WTC11 (cell line): ENCODE results near the gene PLXNB2. TPM values are rescaled to one million over a fixed set of nuclear protein-coding genes. Genes with fewer than 3 reads are reported as not detected.

Source experiments
- ATAC-seq: fragments of 200-7000 bp; cut with Tn5 transposase; 2 replicates; pipeline ENCODE4 v1.10.0; 2021; ENCODE audit warnings: mild to moderate bottlenecking, moderate library complexity
- CTCF ChIA-PET: fragments of 300-600 bp; sonication (Branson Sonifier 250); formaldehyde crosslinking; loops from one replicate; lab custom pipeline; 2021; ENCODE audit warnings: antibody characterized with exemption; lab: Charles Lee
- POLR2A ChIA-PET: fragments of 350-600 bp; sonication (Branson Sonifier 250); formaldehyde crosslinking; loops from one replicate; lab custom pipeline; 2021; ENCODE audit warnings: antibody characterized with exemption; lab: Charles Lee
- DNase-seq: peaks from one replicate; pipeline ENCODE4 v3.0.0; 2021; ENCODE audit warnings: low spot score
- H3K27ac Mint-ChIP-seq: 2 replicates; pipeline ENCODE4 v1.8.0; 2021; ENCODE audit warnings: mixed read lengths
- H3K27me3 Mint-ChIP-seq: 2 replicates; pipeline ENCODE4 v1.8.0; 2021; ENCODE audit warnings: low read depth, mild to moderate bottlenecking, moderate library complexity, mixed read lengths
- H3K36me3 Mint-ChIP-seq: 2 replicates; pipeline ENCODE4 v1.8.0; 2021; ENCODE audit warnings: mixed read lengths
- H3K4me1 Mint-ChIP-seq: 2 replicates; pipeline ENCODE4 v1.8.0; 2022; ENCODE audit warnings: mixed read lengths
- H3K4me3 Mint-ChIP-seq: 2 replicates; pipeline ENCODE4 v1.8.0; 2021; ENCODE audit warnings: mild to moderate bottlenecking, moderate library complexity, mixed read lengths
- H3K9me3 Mint-ChIP-seq: 2 replicates; pipeline ENCODE4 v1.8.0; 2021; ENCODE audit warnings: mixed read lengths
- CREB1 ChIP-seq: sonication (generic); formaldehyde crosslinking; IDR thresholded peaks from 2 replicates; pipeline ENCODE4 v1.8.0; 2023; ENCODE audit warnings: mild to moderate bottlenecking, missing genetic modification reagents
- GTF2I ChIP-seq: fragments of 250-450 bp; sonication (Bioruptor Pico); conservative IDR thresholded peaks from 2 replicates; pipeline ENCODE4 v1.4.0; 2021; ENCODE audit warnings: mild to moderate bottlenecking
- IRF2 ChIP-seq: sonication (generic); formaldehyde crosslinking; IDR thresholded peaks from 2 replicates; pipeline ENCODE4 v1.8.0; 2022; ENCODE audit warnings: low read depth, missing genetic modification reagents, borderline replicate concordance
- JAZF1 ChIP-seq: fragments of 250-450 bp; sonication (Bioruptor Pico); IDR thresholded peaks from 2 replicates; pipeline ENCODE4 v1.9.0; 2021; ENCODE audit warnings: moderate library complexity, mild to moderate bottlenecking, inconsistent platforms
- MYBL2 ChIP-seq: sonication (generic); formaldehyde crosslinking; IDR thresholded peaks from 2 replicates; pipeline ENCODE4 v1.8.1; 2023; ENCODE audit warnings: mild to moderate bottlenecking, moderate library complexity, missing genetic modification reagents
- NFE2L1 ChIP-seq: sonication (generic); formaldehyde crosslinking; IDR thresholded peaks from 2 replicates; pipeline ENCODE4 v1.8.1; 2023; ENCODE audit warnings: missing genetic modification reagents
- NR3C1 ChIP-seq: sonication (generic); formaldehyde crosslinking; conservative IDR thresholded peaks from 2 replicates; pipeline ENCODE4 v1.8.1; 2023; ENCODE audit warnings: low read depth, mild to moderate bottlenecking, missing genetic modification reagents
- SP1 ChIP-seq: sonication (generic); formaldehyde crosslinking; conservative IDR thresholded peaks from 2 replicates; pipeline ENCODE4 v1.8.1; 2022; ENCODE audit warnings: missing genetic modification reagents
- TP53 ChIP-seq: sonication (generic); formaldehyde crosslinking; IDR thresholded peaks from 2 replicates; pipeline ENCODE4 v1.8.1; 2023; ENCODE audit warnings: mild to moderate bottlenecking, missing genetic modification reagents
- USF1 ChIP-seq: sonication (generic); formaldehyde crosslinking; IDR thresholded peaks from 2 replicates; pipeline ENCODE4 v1.8.0; 2022; ENCODE audit warnings: mild to moderate bottlenecking, missing genetic modification reagents
- ZMAT4 ChIP-seq: fragments of 250-450 bp; sonication (Bioruptor Pico); IDR thresholded peaks from 2 replicates; pipeline ENCODE4 v1.9.0; 2021; ENCODE audit warnings: mild to moderate bottlenecking
- ZNF121 ChIP-seq: sonication (generic); formaldehyde crosslinking; IDR thresholded peaks from 2 replicates; pipeline ENCODE4 v1.8.0; 2023; ENCODE audit warnings: missing genetic modification reagents
- total RNA-seq: library from RNA; stranded (reverse); gene quantifications from 3 replicates; pipeline ENCODE4 v1.2.3, GENCODE V29; 2021
- TF ChIP-seq, protein P1 (sequence below): sonication (generic); formaldehyde crosslinking; IDR thresholded peaks from 2 replicates; pipeline ENCODE4 v1.8.0; 2022; ENCODE audit warnings: mild to moderate bottlenecking, missing genetic modification reagents
- TF ChIP-seq, protein P2 (sequence below): sonication (generic); formaldehyde crosslinking; IDR thresholded peaks from 2 replicates; pipeline ENCODE4 v1.8.0; 2023; ENCODE audit warnings: mild to moderate bottlenecking, missing genetic modification reagents
- TF ChIP-seq, protein P3 (sequence below): fragments of 250-450 bp; sonication (Bioruptor Pico); IDR thresholded peaks from 2 replicates; pipeline ENCODE4 v1.9.0; 2021; ENCODE audit warnings: moderate library complexity, mild to moderate bottlenecking, inconsistent platforms, borderline replicate concordance
- TF ChIP-seq, protein P4 (sequence below): sonication (generic); formaldehyde crosslinking; conservative IDR thresholded peaks from 2 replicates; pipeline ENCODE4 v1.8.1; 2023; ENCODE audit warnings: mild to moderate bottlenecking, low read depth, missing genetic modification reagents, moderate library complexity
- TF ChIP-seq, protein P5 (sequence below): sonication (generic); formaldehyde crosslinking; IDR thresholded peaks from 2 replicates; pipeline ENCODE4 v1.8.1; 2022; ENCODE audit warnings: mild to moderate bottlenecking, moderate library complexity, missing genetic modification reagents
- TF ChIP-seq, protein P6 (sequence below): fragments of 250-450 bp; sonication (Bioruptor Pico); IDR thresholded peaks from 2 replicates; pipeline ENCODE4 v1.8.0; 2021; ENCODE audit warnings: mild to moderate bottlenecking

The PLXNB2 gene
- total RNA-seq, 1 experiment from 2014 or later: 113 TPM

DNA sequence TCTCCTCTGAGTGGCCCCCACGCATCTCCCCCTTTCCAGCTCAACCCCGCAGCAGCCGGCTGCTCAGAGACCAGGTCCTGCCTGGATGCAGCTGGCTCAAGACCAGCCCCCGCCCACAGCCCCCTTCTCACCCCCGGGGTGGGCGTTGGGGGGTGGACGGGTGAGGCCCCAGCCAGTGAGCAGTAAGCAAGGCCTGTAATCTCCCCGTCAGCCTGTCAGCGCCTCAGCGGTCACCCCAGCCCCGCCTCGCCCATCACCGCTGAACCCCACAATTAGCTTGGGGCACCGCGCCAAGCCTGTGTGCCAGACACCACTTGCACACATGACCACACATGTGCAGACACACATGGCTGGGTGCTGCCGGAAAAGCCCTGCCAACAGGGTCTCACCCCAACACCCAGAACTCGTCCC is 5.9 kb downstream of the PLXNB2 start:
- Mint-ChIP-seq H3K27me3 (peaks cover 6% of the 10 kb centered on the region; the same call in 1 of the 2 replicates), H3K4me3 (no peak overlapping the region), H3K4me1 (peaks cover 37% of the 10 kb centered on the region), H3K9me3 (no peaks in the 10 kb centered on the region), H3K36me3 (no peaks in the 10 kb centered on the region), H3K27ac (no peak overlapping the region)
- DNase-seq (no peak), ATAC-seq (no peak)
- TF ChIP-seq MYBL2 (no peak), ZMAT4 (CRISPR knock-in tag) (no peak)
- ChIA-PET POLR2A (interaction anchor here (1.5 kb wide), 1 partner anchor 8 kb away, joined by 3 read pairs; no protein-coding TSS in a partner anchor), CTCF (interaction anchor here (2.1 kb wide), 1 partner anchor 40 kb away, joined by 9 read pairs; no protein-coding TSS in a partner anchor)

DNA sequence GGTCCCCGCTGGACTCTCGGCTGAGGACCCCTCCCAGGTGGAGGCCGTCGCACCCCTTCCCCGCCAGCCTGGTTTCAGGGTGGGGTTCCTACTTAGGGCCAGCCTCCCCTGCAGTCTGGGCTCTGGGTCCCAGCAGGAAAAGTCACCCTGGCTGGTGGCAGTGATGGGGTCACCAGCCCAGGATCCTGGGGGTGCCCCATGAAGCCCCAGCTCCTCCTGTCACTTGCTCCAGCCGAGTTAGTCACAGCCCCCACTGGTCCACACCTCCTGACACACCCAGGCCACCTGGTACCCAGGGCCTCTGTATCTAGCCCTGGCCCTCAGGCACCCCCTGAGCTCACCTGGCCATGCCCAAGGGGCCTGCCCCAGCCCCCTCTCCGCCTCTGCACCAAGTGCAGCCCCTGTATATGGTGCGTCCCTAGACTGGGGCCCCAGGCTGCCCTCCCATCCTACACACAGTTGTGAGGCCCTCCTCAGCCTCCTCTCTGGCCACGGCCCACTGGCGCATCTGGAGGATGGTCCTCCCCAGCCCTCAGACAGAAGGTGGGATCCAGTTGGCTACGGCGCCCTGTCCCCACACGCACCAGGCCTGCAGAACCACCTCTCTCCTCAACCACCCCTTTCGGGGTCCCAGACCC is 6.7 kb downstream of the PLXNB2 start:
- Mint-ChIP-seq H3K36me3 (no peaks in the 10 kb centered on the region), H3K9me3 (no peaks in the 10 kb centered on the region), H3K27me3 (no peaks in the 10 kb centered on the region), H3K4me3 (peak overlapping the region; percentile 40)
- POLR2A ChIA-PET: no interaction called here
- ATAC-seq (no peak), DNase-seq (no peak)
- CTCF ChIA-PET: interaction anchor here (1.0 to 2.6 kb wide), 8 partner anchors 8 to 270 kb away, joined by 3 to 18 read pairs (median 4); partner anchors contain the start of genes DENND6B and HDAC10
- TF ChIP-seq SP1: peak; percentile 21; the same call in 1 of the 2 replicates
- no peak for TF ChIP-seq ZNF121 (CRISPR knock-in tag)
- TF ChIP-seq TP53 (CRISPR knock-in tag): no peak
- TF ChIP-seq, protein P1, sequence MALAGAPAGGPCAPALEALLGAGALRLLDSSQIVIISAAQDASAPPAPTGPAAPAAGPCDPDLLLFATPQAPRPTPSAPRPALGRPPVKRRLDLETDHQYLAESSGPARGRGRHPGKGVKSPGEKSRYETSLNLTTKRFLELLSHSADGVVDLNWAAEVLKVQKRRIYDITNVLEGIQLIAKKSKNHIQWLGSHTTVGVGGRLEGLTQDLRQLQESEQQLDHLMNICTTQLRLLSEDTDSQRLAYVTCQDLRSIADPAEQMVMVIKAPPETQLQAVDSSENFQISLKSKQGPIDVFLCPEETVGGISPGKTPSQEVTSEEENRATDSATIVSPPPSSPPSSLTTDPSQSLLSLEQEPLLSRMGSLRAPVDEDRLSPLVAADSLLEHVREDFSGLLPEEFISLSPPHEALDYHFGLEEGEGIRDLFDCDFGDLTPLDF (CRISPR knock-in tag): no peak
- TF ChIP-seq, all 79 proteins: peak for 1
- H3K27ac Mint-ChIP-seq: no peak overlapping the region
- H3K4me1 Mint-ChIP-seq: peaks cover 31% of the 10 kb centered on the region

- POLR2A ChIA-PET: no interaction called here
- DNase-seq: peak; percentile 85
- H3K36me3 Mint-ChIP-seq: no peaks in the 10 kb centered on the region
- ATAC-seq: peak; percentile 82
- H3K4me3 Mint-ChIP-seq: peak overlapping the region; percentile 43; the same call in 1 of the 2 replicates
- H3K4me1 Mint-ChIP-seq: peaks cover 30% of the 10 kb centered on the region
- no peaks in the 10 kb centered on the region for H3K27me3 Mint-ChIP-seq
- CTCF ChIA-PET: interaction anchor here (0.5 to 2.6 kb wide), 11 partner anchors 9 to 269 kb away, joined by 3 to 18 read pairs (median 4); partner anchors contain the start of genes DENND6B and HDAC10
- H3K27ac Mint-ChIP-seq: no peak overlapping the region
- H3K9me3 Mint-ChIP-seq: no peaks in the 10 kb centered on the region
- no peak for TF ChIP-seq JAZF1 (CRISPR knock-in tag)
- TF ChIP-seq CREB1 (CRISPR knock-in tag): no peak
- TF ChIP-seq IRF2 (CRISPR knock-in tag): no peak
- TF ChIP-seq NR3C1 (CRISPR knock-in tag): no peak
- TF ChIP-seq, protein P2, sequence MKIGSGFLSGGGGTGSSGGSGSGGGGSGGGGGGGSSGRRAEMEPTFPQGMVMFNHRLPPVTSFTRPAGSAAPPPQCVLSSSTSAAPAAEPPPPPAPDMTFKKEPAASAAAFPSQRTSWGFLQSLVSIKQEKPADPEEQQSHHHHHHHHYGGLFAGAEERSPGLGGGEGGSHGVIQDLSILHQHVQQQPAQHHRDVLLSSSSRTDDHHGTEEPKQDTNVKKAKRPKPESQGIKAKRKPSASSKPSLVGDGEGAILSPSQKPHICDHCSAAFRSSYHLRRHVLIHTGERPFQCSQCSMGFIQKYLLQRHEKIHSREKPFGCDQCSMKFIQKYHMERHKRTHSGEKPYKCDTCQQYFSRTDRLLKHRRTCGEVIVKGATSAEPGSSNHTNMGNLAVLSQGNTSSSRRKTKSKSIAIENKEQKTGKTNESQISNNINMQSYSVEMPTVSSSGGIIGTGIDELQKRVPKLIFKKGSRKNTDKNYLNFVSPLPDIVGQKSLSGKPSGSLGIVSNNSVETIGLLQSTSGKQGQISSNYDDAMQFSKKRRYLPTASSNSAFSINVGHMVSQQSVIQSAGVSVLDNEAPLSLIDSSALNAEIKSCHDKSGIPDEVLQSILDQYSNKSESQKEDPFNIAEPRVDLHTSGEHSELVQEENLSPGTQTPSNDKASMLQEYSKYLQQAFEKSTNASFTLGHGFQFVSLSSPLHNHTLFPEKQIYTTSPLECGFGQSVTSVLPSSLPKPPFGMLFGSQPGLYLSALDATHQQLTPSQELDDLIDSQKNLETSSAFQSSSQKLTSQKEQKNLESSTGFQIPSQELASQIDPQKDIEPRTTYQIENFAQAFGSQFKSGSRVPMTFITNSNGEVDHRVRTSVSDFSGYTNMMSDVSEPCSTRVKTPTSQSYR (CRISPR knock-in tag): no peak
- 0 out of 2 replicates have a peak, but pooled peaks have one; percentile 40 for TF ChIP-seq USF1 (CRISPR knock-in tag)
- TF ChIP-seq, protein P3, sequence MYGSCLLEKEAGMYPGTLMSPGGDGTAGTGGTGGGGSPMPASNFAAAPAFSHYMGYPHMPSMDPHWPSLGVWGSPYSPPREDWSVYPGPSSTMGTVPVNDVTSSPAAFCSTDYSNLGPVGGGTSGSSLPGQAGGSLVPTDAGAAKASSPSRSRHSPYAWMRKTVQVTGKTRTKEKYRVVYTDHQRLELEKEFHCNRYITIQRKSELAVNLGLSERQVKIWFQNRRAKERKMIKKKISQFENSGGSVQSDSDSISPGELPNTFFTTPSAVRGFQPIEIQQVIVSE (CRISPR knock-in tag): no peak
- no peak for TF ChIP-seq NFE2L1 (CRISPR knock-in tag)
- TF ChIP-seq, protein P4, sequence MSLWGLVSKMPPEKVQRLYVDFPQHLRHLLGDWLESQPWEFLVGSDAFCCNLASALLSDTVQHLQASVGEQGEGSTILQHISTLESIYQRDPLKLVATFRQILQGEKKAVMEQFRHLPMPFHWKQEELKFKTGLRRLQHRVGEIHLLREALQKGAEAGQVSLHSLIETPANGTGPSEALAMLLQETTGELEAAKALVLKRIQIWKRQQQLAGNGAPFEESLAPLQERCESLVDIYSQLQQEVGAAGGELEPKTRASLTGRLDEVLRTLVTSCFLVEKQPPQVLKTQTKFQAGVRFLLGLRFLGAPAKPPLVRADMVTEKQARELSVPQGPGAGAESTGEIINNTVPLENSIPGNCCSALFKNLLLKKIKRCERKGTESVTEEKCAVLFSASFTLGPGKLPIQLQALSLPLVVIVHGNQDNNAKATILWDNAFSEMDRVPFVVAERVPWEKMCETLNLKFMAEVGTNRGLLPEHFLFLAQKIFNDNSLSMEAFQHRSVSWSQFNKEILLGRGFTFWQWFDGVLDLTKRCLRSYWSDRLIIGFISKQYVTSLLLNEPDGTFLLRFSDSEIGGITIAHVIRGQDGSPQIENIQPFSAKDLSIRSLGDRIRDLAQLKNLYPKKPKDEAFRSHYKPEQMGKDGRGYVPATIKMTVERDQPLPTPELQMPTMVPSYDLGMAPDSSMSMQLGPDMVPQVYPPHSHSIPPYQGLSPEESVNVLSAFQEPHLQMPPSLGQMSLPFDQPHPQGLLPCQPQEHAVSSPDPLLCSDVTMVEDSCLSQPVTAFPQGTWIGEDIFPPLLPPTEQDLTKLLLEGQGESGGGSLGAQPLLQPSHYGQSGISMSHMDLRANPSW (CRISPR knock-in tag): no peak
- TF ChIP-seq GTF2I: no peak
- TF ChIP-seq, protein P5, sequence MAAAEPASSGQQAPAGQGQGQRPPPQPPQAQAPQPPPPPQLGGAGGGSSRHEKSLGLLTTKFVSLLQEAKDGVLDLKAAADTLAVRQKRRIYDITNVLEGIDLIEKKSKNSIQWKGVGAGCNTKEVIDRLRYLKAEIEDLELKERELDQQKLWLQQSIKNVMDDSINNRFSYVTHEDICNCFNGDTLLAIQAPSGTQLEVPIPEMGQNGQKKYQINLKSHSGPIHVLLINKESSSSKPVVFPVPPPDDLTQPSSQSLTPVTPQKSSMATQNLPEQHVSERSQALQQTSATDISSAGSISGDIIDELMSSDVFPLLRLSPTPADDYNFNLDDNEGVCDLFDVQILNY (CRISPR knock-in tag): no peak; the same call in 1 of the 2 replicates
- TF ChIP-seq, protein P6, sequence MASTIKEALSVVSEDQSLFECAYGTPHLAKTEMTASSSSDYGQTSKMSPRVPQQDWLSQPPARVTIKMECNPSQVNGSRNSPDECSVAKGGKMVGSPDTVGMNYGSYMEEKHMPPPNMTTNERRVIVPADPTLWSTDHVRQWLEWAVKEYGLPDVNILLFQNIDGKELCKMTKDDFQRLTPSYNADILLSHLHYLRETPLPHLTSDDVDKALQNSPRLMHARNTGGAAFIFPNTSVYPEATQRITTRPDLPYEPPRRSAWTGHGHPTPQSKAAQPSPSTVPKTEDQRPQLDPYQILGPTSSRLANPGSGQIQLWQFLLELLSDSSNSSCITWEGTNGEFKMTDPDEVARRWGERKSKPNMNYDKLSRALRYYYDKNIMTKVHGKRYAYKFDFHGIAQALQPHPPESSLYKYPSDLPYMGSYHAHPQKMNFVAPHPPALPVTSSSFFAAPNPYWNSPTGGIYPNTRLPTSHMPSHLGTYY: no peak
Measured at GRCh38 chr22:50299785-50300619, 7.4 kb downstream of the PLXNB2 start.
